IPS DF 4.7 (cell line): Measurements from ENCODE around the gene GRIN3A.

ENCODE experiments used
- DNase-seq: peaks from one replicate; pipeline ENCODE4 v3.0.0-alpha.2; 2013; ENCODE audit warnings: low spot score; ENCODE audit errors: extremely low read depth

The GRIN3A gene

GRCh38 chr9:101706261-101706798, 32.1 kb downstream of the GRIN3A start:
- no peak for DNase-seq

DNA sequence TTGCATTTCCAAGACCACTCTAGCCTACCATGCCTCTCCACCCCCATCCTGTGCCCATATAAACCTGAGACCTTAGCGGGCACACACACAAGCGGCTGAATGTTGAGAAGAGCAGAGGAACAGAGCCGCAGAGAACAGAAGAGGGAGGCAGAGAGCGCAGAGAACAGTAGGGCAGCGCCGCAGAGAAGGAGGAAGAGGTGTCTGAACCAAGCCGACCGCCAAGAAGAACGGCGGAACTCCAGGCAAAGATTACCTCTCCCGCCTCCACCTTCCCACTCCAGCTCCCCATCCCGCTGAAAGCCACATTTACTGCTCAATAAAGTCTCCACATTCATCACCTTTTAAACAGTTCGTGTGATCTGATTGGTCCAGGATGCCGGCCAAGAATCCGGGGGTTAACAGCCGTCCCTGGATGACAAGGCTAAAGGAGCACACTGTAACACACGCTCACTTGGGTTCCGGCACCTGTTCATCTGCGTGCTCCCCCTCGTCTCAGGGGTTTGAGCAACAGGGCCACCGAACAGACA, 33.2 kb downstream of the GRIN3A start:
- DNase-seq = peak; percentile 22

GRCh38 chr9:101702257-101702656, 36.2 kb downstream of the GRIN3A start:
- DNase-seq = no peak

DNA sequence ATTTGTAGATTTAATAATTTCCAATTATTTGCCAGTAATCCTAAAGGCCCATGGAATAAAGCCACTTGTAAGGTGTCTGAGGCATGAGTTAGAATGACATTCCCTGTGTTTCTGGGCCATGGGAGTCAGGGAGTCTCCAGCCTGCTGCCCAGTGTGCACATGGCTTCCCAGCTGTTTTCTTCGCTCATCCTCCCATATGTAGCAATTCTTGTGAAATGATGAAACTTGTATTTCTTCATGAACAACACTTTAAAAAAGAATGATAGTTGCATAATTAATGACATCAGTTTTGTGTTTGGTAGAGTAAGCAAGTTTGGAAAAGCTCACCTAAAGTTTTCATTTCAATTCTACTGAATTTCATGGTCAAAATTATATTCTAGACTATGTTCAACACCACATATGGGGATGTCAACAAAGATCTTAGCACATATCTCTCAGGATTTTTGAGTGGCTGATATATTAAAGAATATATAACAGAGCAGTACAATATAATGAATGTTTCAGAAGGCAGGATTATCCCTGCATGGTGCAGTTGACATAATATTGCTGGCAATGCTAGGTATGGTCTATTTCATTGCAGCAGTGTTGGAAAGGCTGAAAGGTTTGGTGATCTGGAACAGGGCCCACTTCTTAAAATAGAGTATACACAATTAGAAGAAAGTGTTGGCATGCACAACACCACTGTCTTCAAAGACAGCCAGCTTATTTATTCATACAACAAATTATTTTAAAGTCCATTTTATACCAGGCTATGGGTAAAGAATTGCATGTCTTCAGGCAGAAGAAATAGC, 44.7 kb downstream of the GRIN3A start:
- no peak for DNase-seq

GRCh38 chr9:101691657-101692056, 46.8 kb downstream of the GRIN3A start:
- no peak for DNase-seq

DNA sequence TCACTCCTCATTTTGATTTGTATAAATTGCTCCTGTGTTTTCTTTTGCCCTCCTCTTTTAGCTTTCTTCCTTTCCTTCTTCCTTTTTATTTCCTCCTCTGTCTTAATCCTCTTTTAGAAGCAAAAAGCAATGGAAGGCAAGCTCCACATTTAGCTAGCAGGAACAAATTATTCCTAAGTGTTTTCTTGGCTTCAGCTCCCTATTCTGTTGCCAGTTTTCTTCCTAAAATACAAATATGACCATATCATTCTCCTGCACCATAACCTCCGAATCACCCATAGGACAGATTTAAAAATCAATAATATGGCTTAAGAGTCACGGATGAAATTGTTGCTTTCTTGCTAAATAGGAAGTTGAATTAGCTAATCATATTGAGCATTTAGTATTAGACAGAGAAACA, 49.4 kb downstream of the GRIN3A start:
- DNase-seq = no peak

DNA sequence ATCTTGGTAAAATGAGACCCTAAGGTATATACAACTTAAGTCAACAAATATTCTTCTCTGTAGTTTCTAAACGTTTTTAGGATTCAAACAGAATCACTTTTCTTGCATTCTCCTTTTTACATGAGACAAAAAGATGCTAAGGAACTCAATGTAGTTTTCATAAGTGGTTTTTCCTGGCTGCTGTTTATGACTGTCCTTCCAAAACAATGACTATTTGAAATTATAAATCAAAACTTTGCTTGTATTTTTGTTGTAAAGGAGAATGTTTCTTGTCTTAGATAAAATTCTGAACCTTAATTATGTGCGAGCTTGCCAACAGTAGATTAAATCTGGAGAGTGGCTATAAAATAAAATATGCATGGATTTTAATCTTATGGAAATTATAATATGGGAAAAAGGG, 53.8 kb downstream of the GRIN3A start:
- no peak for DNase-seq

DNA sequence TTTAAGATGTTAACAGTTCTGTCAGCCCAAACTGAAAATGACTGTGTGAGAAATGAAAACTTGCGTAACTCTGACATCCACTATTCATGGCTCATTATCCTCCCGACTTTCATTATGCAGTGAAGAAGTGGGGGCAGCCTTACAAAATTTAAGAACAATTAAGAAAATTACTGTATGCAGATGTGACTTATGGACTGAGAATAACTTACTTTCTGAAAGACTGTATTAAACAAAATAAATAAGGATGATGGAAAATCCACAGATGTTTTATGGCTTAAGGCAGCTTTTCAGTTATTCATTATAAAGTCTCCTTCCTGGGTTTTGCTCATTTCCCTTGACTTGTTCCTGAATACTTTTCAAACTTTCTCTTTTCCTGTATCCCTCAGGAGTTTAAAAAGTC, 55.2 kb downstream of the GRIN3A start:
- no peak for DNase-seq

DNA sequence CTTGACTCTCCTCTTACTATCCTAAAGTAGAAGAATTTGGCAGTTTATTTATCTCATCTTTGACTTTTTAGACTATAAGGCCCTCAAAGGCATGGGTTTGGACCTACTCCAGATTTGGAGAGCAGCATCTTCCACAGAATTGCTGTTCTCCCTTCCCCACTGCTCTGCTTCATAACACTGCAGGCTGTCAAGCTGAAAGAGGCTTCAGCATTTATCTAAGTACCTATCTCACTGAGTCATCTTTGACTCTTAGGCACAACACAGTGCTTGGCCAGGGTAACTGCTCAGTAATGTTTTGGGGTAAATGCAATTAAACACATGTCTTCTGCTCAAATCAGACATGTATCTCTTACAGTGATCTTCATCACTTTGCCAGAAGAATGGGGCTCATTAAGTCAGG, 60.6 kb downstream of the GRIN3A start:
- no peak for DNase-seq

GRCh38 chr9:101675341-101675740, 63.1 kb downstream of the GRIN3A start:
- no peak for DNase-seq

DNA sequence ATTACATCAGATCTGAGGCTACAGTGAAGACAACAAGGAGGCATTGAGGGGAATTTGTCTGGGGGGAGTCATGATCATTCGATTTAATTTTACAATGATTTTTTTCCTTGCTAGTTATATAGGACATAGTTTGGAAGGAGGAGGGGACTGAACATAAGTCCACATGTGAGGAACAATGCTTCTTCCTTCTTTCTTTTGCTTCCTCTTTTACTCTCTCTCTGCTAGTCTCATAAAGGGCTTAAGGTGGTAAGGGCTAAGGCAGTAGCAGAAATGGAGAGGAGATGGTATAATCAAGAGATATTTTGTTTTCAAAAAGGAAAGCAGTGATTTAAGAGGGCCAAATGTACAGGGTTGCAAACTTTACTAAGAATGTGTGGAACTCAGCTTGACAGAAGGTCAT, 64.3 kb downstream of the GRIN3A start:
- DNase-seq = no peak

DNA sequence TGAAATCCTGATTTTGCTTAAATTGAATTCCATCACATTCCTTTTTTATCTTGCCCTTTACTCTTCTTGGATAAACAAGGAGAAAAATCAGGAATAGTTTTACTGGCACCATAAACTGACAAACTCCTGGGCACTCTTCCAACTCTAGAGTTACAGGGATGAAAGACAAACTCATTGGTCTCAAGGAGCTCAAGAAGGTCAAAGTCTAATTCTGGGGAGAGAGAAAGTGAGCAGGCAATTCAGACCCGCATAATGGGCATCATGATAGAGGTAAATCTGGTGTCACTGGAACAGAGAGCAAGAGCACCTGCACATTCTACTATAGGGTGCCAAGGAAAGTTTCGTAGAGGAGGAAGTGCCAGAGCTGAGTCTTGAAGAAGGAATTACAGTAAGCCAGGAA, 64.8 kb downstream of the GRIN3A start:
- DNase-seq = no peak

- DNase-seq = no peak
Observed at GRCh38 chr9:101671567-101671966, 66.9 kb downstream of the GRIN3A start.

- no peak for DNase-seq
Observed at GRCh38 chr9:101668421-101668820, 70.0 kb downstream of the GRIN3A start.

DNA sequence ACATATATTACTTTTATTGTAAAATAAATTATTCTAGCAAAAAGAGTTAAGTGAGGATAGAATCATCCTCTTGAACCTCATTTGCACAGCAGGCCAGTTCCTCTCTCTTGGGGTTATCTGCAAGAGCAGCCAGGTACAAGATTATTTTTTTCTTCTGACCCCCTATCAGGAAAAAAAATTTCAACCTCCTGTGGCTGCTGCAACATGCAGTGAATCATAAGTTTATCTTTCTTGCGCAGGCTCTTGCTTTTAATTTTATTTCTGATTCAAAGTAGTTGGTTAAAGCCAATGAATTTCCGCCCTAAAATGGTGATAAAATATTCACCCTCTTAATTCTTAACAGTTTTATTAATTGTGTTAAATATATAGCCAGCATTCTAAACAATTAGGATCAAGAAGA, 74.0 kb downstream of the GRIN3A start:
- no peak for DNase-seq

DNA sequence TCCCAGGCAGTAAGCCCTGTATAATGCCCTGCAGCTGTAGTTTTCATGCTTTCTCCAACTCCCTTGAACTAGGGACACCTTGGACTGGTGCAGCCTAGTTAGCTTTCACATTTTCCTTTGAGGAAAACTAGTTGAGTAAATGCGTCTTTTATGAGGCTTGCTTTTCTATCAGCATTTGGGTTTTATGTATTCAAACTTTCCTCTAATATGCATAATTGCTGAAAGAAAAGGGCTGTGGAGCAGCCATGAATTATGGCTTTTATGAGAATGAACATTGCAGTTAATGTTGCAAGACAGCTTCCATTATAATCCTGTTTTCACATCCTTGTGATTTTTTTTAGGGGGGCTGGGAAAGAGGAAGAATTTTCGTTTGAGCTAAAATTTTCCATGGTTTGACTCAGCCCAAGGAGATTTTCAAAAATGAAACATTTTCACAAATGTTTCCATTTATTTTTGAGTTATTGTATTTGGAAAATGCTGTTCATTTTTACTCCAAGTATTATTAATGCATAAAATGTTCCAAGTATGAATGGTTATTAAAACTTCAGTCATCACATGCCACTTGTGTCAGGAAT, 85.8 kb downstream of the GRIN3A start:
- no peak for DNase-seq

- no peak for DNase-seq
Observed at GRCh38 chr9:101650142-101650541, 88.3 kb downstream of the GRIN3A start.

DNA sequence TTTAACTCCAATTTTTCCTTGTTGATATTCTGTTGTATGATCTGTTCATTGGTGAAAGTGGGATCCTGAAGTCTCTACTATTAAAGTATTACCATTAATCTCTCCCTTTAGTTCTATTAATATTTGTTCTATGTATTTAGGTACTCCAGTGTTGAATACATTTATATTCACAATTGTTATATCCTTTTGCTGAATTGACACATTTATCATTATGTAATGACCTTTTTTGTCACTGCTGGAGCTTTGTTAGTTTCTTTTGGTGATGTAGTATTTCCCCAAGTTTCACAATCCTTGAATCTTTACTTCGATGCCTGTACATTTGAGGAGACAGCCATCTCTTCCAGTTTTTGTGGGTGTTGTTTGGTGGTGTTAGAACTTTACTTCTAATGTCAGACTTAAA, 90.0 kb downstream of the GRIN3A start:
- no peak for DNase-seq

DNA sequence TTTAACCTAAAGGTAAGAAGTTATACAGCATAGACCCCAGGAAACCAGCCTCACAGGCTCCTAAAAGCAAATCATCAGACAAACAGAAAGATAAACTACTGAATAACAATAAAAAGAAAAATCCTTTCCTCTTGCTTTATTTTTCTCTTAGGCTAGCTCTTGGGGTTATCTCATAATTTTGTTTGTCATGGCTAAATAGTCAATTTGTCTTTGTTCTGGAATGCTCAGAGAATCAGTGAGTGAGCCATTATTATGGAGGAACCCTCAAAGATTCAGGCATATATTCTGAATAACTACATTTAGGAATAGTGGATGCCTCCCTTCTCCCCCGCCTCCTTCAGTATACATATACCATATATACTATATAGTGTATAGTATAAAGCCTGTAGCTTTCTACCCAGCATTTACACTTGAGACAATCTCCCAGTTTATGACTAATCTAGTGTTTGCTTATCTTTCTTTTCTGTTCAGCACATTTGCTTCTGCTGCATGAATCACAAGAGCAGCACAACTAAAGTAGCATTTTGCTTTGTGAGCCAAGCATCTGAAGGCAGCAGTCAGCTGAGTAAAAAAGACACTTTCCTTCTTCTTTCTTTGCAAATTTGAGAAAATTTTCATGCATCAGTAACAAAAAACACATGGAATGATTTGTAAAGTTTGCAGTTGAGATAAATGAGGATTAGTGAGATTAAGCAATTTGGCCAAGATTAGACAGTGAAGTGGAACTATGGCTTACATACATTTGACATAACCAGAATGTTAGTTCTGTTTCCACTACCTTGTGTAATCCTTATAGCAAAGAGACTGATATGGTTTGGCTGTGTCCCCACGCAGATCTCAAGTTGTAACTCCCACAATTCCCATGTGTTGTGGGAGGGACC, 98.4 kb downstream of the GRIN3A start:
- DNase-seq = no peak

- DNase-seq = no peak
Observed at GRCh38 chr9:101639311-101639710, 99.1 kb downstream of the GRIN3A start.

DNA sequence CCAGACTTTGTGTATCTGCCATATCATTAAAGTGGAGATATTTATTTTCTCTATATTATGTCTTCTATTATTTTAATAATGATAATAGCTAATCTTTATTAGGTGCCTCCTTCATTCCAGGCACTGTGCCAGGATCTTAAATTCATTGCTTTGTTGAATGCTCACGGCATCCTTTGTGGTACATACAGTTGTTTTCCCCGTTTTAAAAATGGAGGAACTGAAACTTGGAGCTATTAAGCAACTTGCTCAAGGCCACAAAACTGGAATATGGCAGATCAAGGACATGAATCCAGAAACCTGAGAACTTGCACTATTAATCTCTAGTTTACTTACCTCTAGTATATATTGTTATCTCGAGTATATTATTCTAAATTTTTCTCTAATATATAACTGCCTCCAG, 102.2 kb downstream of the GRIN3A start:
- DNase-seq = no peak

- DNase-seq = no peak
Observed at GRCh38 chr9:101635473-101635872, 103.0 kb downstream of the GRIN3A start.
